ENCODE measurements around the gene C5orf47.
A peak's percentile ranks its signal among the peaks of the same experiment; 100 is the strongest.

C5orf47 gene

GRCh38 chr5:174044466-174045254 is 55.7 kb downstream of the C5orf47 start:
- DNase-seq (ENCODE audit: insufficient read length, low spot score): no peak
- TF ChIP-seq POLR2A (IDR thresholded peaks at IDR 0.05; ENCODE audit: low read depth, low read length): no peak
- FAIRE-seq: no peak

- no peak for TF ChIP-seq POLR2A (IDR thresholded peaks at IDR 0.05; ENCODE audit: low read depth, low read length)
- FAIRE-seq: no peak
- peak; percentile 65 for DNase-seq (ENCODE audit: insufficient read length, low spot score)
Observed at GRCh38 chr5:174045470-174046025, 56.6 kb downstream of the C5orf47 start, which contains the start of gene NSG2. NSG2 (plus strand) TSS chr5:174045706; CDS start chr5:174046756, 1,050 bp downstream.

GRCh38 chr5:174046558-174046957 is 57.6 kb downstream of the C5orf47 start:
- FAIRE-seq: no peak
- DNase-seq (ENCODE audit: insufficient read length, low spot score): no peak
- TF ChIP-seq POLR2A (IDR thresholded peaks at IDR 0.05; ENCODE audit: low read depth, low read length): no peak

- FAIRE-seq (no peak), DNase-seq (ENCODE audit: insufficient read length, low spot score) (no peak)
- no peak for TF ChIP-seq POLR2A (IDR thresholded peaks at IDR 0.05; ENCODE audit: low read depth, low read length)
Observed at GRCh38 chr5:174047472-174048099, 58.6 kb downstream of the C5orf47 start.

GRCh38 chr5:174052636-174053035 is 63.7 kb downstream of the C5orf47 start:
- DNase-seq (ENCODE audit: insufficient read length, low spot score): no peak
- no peak for FAIRE-seq
- no peak for TF ChIP-seq POLR2A (IDR thresholded peaks at IDR 0.05; ENCODE audit: low read depth, low read length)

GRCh38 chr5:174053905-174054304 is 64.9 kb downstream of the C5orf47 start:
- DNase-seq (ENCODE audit: insufficient read length, low spot score) (no peak), FAIRE-seq (no peak)
- no peak for TF ChIP-seq POLR2A (IDR thresholded peaks at IDR 0.05; ENCODE audit: low read depth, low read length)

Data from H54 (cell line).